AG04449 (cell line): Measurements from ENCODE around the gene TMEM174.
"Not testable (repeated sequence)": the region's sequence is repeated elsewhere in the genome, so short reads cannot be mapped to it uniquely, and the experiment has no call there.

Source experiments
- CTCF ChIA-PET: fragments of 350-600 bp; formaldehyde crosslinking; extraction: SDS; loops from one replicate; lab custom pipeline; 2021; ENCODE audit warnings: antibody characterized with exemption; lab: Yijun Ruan, JAX
- POLR2A ChIA-PET: fragments of 400-600, 350-600 bp; formaldehyde crosslinking; extraction: SDS; loops from one replicate; lab custom pipeline; 2020; ENCODE audit warnings: antibody characterized with exemption, inconsistent platforms; lab: Yijun Ruan, JAX
- DNase-seq: peaks from one replicate; pipeline ENCODE4 v3.0.0-alpha.2; 2010; ENCODE audit warnings: low read depth, low spot score
- H3K4me3 ChIP-seq: 2 replicates; pipeline ENCODE4 v1.5.1; 2011; ENCODE audit warnings: low read depth, mild to moderate bottlenecking, control low read depth, low read length
- TF ChIP-seq, protein P1 (sequence below): IDR thresholded peaks from one replicate; pipeline ENCODE4 v1.5.1; 2011; ENCODE audit warnings: mild to moderate bottlenecking, moderate library complexity, low read length, control low read depth, inconsistent platforms; ENCODE audit not compliant: insufficient read depth; ENCODE audit errors: missing control alignments

TMEM174 gene

DNA sequence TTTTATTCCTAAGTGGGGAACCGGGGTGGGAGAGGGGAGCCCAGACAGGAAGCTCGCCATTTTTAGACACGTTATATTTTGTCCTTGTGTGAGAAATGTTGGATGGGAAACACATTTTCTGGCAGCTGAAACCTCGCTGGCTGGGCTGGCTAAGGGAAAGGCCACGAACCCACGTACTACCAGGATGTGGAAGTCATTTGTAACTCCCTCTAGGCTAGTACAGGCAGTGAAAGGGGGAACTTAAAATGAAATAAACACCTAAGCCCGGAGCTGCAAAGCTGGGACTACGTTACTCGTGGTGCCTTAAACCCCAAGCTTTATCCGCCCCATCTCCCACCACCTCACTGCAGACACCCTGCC lies 42.5 kb downstream of the TMEM174 start:
- DNase-seq, result no peak
- TF ChIP-seq, protein P1, sequence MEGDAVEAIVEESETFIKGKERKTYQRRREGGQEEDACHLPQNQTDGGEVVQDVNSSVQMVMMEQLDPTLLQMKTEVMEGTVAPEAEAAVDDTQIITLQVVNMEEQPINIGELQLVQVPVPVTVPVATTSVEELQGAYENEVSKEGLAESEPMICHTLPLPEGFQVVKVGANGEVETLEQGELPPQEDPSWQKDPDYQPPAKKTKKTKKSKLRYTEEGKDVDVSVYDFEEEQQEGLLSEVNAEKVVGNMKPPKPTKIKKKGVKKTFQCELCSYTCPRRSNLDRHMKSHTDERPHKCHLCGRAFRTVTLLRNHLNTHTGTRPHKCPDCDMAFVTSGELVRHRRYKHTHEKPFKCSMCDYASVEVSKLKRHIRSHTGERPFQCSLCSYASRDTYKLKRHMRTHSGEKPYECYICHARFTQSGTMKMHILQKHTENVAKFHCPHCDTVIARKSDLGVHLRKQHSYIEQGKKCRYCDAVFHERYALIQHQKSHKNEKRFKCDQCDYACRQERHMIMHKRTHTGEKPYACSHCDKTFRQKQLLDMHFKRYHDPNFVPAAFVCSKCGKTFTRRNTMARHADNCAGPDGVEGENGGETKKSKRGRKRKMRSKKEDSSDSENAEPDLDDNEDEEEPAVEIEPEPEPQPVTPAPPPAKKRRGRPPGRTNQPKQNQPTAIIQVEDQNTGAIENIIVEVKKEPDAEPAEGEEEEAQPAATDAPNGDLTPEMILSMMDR, result no peak
- H3K4me3 ChIP-seq, result peak overlapping the region; percentile 59
- POLR2A ChIA-PET, result interaction anchor here (1.3 to 2.2 kb wide), 3 partner anchors 14 to 233 kb away, joined by 5 to 13 read pairs (median 12); partner anchors contain the start of gene FOXD1
- CTCF ChIA-PET, result interaction anchor here (0.7 to 6.9 kb wide), 93 partner anchors 9 to 326 kb away, joined by 3 to 193 read pairs (median 7); partner anchors contain the start of genes BTF3, FCHO2, FOXD1 and TMEM171

- peak overlapping the region; percentile 59 for H3K4me3 ChIP-seq
- DNase-seq, result no peak
- ChIA-PET CTCF (interaction anchor here (0.6 to 6.9 kb wide), 122 partner anchors 9 to 326 kb away, joined by 3 to 193 read pairs (median 5); partner anchors contain the start of genes BTF3, FCHO2, FOXD1 and TMEM171), POLR2A (interaction anchor here (0.6 to 2.2 kb wide), 10 partner anchors 13 to 235 kb away, joined by 3 to 13 read pairs (median 4); partner anchors contain the start of gene FOXD1)
- TF ChIP-seq, protein P1, result peak; percentile 92
Observed at GRCh38 chr5:73215891-73216610, 43.1 kb downstream of the TMEM174 start.

GRCh38 chr5:73218552-73219171 lies 45.7 kb downstream of the TMEM174 start:
- TF ChIP-seq, protein P1, result peak; percentile 47
- no peak for DNase-seq
- ChIA-PET CTCF (interaction anchor here (0.7 to 6.9 kb wide), 45 partner anchors 8 to 318 kb away, joined by 3 to 193 read pairs (median 5); partner anchors contain the start of gene TMEM171), POLR2A (interaction anchor here (0.6 to 1.3 kb wide), 3 partner anchors 125 to 839 kb away, joined by 3 to 11 read pairs (median 3); partner anchors contain the start of gene FOXD1)
- no peak overlapping the region for H3K4me3 ChIP-seq

DNA sequence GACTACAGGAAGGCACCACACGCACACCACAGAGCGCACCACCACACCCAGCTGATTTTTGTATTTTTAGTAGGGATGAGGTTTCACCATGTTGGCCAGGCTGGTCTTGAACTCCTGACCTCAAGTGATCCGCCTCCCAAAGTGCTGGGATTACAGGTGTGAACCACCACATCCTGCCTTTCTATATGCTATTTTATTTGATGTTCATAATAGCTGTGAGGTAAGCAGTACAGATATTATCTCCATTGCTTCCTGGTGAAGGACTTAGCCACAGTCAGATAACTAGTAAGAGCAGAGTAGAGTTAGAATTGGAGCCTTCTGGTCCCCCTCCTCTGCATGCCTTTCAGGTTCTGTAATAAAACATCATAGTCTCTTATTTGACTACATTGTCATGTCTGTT lies 46.3 kb downstream of the TMEM174 start:
- DNase-seq, H3K4me3 ChIP-seq, POLR2A ChIA-PET: not testable (repeated sequence)
- CTCF ChIA-PET, result interaction anchor here (0.7 to 6.9 kb wide), 10 partner anchors 7 to 316 kb away, joined by 3 to 193 read pairs (median 6); no protein-coding TSS in a partner anchor

- H3K4me3 ChIP-seq, result no peak overlapping the region
- CTCF ChIA-PET, result interaction anchor here (0.8 to 3.6 kb wide), 5 partner anchors 9 to 301 kb away, joined by 3 to 39 read pairs (median 4); no protein-coding TSS in a partner anchor
- no peak for DNase-seq
- TF ChIP-seq, protein P1, result no peak
- POLR2A ChIA-PET, result no interaction called here
Observed at GRCh38 chr5:73221161-73221560, 48.2 kb downstream of the TMEM174 start.

DNA sequence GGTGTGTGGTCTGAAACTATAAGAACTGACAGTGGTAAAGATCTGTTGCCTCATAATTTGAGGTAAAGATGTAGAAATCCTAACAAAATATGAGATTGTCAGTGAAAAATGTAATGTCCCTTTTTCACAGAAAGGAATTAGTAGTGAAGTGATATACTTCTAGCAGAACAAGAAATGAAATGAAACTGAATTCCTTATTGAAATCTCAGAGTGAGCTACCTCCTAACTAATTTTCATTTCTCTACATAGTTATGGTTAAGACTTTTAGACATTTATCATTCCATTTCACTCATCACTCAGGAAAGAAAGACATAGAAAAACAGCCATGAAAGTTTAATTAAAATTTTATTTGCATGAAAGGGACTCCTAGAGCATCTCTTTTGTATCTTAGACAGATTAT lies 48.7 kb downstream of the TMEM174 start:
- TF ChIP-seq, protein P1, result no peak
- DNase-seq, result no peak
- ChIA-PET CTCF (interaction anchor here (0.8 kb wide), 1 partner anchor 198 kb away, joined by 3 read pairs; no protein-coding TSS in a partner anchor), POLR2A (no interaction called here)
- no peak overlapping the region for H3K4me3 ChIP-seq
